ENCODE results near the gene CLEC4G.

DNA sequence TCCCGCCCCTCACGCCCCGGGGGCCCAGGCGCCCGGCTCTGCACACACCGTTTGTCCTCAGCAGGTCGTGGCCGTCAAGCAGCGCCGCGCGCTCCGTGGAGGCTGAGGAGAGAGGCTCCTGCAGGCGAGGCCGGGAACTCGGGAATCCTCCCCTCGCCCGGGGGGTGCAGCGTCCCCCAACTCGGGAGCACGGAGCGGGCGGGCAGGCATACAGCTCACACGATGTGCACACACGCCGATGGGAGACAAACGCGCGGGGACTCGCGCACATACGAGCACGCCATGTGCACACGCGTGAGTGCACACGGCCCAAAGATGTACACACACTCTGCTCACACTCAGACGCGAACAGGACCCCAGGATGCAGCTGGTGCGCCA, 703 bp downstream of the CLEC4G start:
- TF ChIP-seq ZNF282 (CRISPR knock-in tag; IDR thresholded peaks at IDR 0.05): no peak
- TF ChIP-seq, protein P1, sequence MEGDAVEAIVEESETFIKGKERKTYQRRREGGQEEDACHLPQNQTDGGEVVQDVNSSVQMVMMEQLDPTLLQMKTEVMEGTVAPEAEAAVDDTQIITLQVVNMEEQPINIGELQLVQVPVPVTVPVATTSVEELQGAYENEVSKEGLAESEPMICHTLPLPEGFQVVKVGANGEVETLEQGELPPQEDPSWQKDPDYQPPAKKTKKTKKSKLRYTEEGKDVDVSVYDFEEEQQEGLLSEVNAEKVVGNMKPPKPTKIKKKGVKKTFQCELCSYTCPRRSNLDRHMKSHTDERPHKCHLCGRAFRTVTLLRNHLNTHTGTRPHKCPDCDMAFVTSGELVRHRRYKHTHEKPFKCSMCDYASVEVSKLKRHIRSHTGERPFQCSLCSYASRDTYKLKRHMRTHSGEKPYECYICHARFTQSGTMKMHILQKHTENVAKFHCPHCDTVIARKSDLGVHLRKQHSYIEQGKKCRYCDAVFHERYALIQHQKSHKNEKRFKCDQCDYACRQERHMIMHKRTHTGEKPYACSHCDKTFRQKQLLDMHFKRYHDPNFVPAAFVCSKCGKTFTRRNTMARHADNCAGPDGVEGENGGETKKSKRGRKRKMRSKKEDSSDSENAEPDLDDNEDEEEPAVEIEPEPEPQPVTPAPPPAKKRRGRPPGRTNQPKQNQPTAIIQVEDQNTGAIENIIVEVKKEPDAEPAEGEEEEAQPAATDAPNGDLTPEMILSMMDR (IDR thresholded peaks at IDR 0.05 in 2 of 3, conservative IDR thresholded peaks at IDR 0.05 in 1 of 3; ENCODE audit: insufficient read depth in 2 of 3, low read depth in 1 of 3, low read length in 3 of 3): no peak
- no peak for TF ChIP-seq EP300 (IDR thresholded peaks at IDR 0.05; ENCODE audit: low read length)
- no peak for TF ChIP-seq SIX5 (IDR thresholded peaks at IDR 0.05; ENCODE audit: borderline replicate concordance in 1 of 2, insufficient read depth in 1 of 2, low read depth in 1 of 2, low read length in 2 of 2)
- TF ChIP-seq ZNF551 (CRISPR knock-in tag; IDR thresholded peaks at IDR 0.05): no peak
- TF ChIP-seq CREM (IDR thresholded peaks at IDR 0.05; ENCODE audit: low read depth): no peak
- TF ChIP-seq POLR2A (conservative IDR thresholded peaks at IDR 0.05): no peak
- TF ChIP-seq SAFB2 (IDR thresholded peaks at IDR 0.05; ENCODE audit: borderline replicate concordance, low read depth, low read length, severe bottlenecking): no peak
- TF ChIP-seq ZBTB8A (IDR thresholded peaks at IDR 0.05; ENCODE audit: partially characterized antibody): no peak
